PC-3 (cell line): ENCODE measurements around the gene NPRL2.

Experiments
- CTCF ChIP-seq: fragments of 300-600 bp; sonication (generic); conservative IDR thresholded peaks from 2 replicates; pipeline ENCODE4 v1.5.1; 2017; ENCODE audit warnings: antibody characterized with exemption, low read depth, mild to moderate bottlenecking, low read length
- EZH2 ChIP-seq: fragments of 300-600 bp; sonication (generic); IDR thresholded peaks from one replicate; pipeline ENCODE4 v1.6.1; 2017; ENCODE audit warnings: antibody characterized with exemption, mild to moderate bottlenecking, low read length; ENCODE audit not compliant: unreplicated experiment
- EZH2phosphoT487 ChIP-seq: fragments of 300-600 bp; sonication (generic); IDR thresholded peaks from 2 replicates; pipeline ENCODE4 v1.6.1; 2018; ENCODE audit warnings: mild to moderate bottlenecking, antibody characterized with exemption, low read length, borderline replicate concordance

DNA sequence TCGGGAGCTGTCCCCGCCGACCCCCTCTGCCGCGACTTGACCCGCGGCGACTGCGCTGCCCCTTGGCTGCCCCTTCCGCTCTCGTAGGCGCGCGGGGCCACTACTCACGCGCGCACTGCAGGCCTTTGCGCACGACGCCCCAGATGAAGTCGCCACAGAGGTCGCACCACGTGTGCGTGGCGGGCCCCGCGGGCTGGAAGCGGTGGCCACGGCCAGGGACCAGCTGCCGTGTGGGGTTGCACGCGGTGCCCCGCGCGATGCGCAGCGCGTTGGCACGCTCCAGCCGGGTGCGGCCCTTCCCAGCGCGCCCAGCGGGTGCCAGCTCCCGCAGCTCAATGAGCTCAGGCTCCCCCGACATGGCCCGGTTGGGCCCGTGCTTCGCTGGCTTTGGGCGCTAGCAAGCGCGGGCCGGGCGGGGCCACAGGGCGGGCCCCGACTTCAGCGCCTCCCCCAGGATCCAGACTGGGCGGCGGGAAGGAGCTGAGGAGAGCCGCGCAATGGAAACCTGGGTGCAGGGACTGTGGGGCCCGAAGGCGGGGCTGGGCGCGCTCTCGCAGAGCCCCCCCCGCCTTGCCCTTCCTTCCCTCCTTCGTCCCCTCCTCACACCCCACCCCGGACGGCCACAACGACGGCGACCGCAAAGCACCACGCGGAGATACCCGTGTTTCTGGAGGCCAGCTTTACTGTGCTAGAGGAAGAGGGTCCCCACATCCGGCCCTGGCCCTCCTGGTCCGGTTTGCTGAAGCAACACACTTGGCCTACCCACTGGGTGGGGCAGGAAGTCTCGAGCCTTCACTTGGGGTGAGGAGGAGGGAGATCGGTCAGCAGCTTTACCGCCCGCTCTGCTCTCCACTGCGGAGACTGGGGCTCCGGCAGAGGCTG lies 9.9 kb downstream of the NPRL2 start, which contains the start of gene RASSF1:
- no peak for TF ChIP-seq CTCF
- TF ChIP-seq EZH2, result no peak
- TF ChIP-seq EZH2phosphoT487, result no peak
